Neural cell (in vitro differentiated cells): ENCODE measurements around the gene CITED2.
"Not testable (repeated sequence)": the region's sequence is repeated elsewhere in the genome, so short reads cannot be mapped to it uniquely, and the experiment has no call there.

Experiments used
- EP300 ChIP-seq: fragments of 450-650 bp; conservative IDR thresholded peaks from 2 replicates; pipeline ENCODE4 v1.6.1; 2014; ENCODE audit warnings: antibody characterized with exemption, mild to moderate bottlenecking, moderate library complexity; ENCODE audit not compliant: poor library complexity, severe bottlenecking
- EZH2 ChIP-seq: fragments of 200-600, 300-800 bp; shearing (Covaris generic), sonication (generic); IDR thresholded peaks from 2 replicates; pipeline ENCODE4 v1.6.1; 2014; ENCODE audit warnings: antibody characterized with exemption, low read length, borderline replicate concordance, mild to moderate bottlenecking; ENCODE audit not compliant: insufficient read depth, poor library complexity, severe bottlenecking
- RAD21 ChIP-seq: fragments of 450-650 bp; conservative IDR thresholded peaks from 2 replicates; pipeline ENCODE4 v1.6.1; 2014; ENCODE audit warnings: antibody characterized with exemption, mild to moderate bottlenecking, moderate library complexity
- TF ChIP-seq, protein P1 (sequence below): fragments of 450-650 bp; IDR thresholded peaks from 2 replicates; pipeline ENCODE4 v1.5.1; 2014; ENCODE audit warnings: antibody characterized with exemption, mild to moderate bottlenecking, moderate library complexity; ENCODE audit not compliant: poor library complexity, severe bottlenecking
- TF ChIP-seq, protein P2 (sequence below): IDR thresholded peaks from 2 replicates; pipeline ENCODE4 v1.6.1; 2012; ENCODE audit warnings: borderline replicate concordance

DNA sequence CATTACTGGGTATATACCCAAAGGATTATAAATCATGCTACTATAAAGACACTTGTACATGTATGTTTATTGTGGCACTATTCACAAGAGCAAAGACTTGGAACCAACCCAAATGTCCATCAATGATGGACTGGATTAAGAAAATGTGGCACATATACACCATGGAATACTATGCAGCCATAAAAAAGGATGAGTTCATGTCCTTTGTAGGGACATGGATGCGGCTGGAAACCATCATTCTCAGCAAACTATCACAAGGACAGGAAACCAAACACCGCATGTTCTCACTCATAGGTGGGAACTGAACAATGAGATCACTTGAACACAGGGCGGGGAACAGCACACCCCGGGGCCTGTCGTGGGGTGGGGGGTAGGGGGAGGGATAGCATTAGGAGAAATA, 10.7 kb downstream of the CITED2 start:
- TF ChIP-seq, protein P1, sequence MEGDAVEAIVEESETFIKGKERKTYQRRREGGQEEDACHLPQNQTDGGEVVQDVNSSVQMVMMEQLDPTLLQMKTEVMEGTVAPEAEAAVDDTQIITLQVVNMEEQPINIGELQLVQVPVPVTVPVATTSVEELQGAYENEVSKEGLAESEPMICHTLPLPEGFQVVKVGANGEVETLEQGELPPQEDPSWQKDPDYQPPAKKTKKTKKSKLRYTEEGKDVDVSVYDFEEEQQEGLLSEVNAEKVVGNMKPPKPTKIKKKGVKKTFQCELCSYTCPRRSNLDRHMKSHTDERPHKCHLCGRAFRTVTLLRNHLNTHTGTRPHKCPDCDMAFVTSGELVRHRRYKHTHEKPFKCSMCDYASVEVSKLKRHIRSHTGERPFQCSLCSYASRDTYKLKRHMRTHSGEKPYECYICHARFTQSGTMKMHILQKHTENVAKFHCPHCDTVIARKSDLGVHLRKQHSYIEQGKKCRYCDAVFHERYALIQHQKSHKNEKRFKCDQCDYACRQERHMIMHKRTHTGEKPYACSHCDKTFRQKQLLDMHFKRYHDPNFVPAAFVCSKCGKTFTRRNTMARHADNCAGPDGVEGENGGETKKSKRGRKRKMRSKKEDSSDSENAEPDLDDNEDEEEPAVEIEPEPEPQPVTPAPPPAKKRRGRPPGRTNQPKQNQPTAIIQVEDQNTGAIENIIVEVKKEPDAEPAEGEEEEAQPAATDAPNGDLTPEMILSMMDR = not testable (repeated sequence)
- TF ChIP-seq, protein P2, sequence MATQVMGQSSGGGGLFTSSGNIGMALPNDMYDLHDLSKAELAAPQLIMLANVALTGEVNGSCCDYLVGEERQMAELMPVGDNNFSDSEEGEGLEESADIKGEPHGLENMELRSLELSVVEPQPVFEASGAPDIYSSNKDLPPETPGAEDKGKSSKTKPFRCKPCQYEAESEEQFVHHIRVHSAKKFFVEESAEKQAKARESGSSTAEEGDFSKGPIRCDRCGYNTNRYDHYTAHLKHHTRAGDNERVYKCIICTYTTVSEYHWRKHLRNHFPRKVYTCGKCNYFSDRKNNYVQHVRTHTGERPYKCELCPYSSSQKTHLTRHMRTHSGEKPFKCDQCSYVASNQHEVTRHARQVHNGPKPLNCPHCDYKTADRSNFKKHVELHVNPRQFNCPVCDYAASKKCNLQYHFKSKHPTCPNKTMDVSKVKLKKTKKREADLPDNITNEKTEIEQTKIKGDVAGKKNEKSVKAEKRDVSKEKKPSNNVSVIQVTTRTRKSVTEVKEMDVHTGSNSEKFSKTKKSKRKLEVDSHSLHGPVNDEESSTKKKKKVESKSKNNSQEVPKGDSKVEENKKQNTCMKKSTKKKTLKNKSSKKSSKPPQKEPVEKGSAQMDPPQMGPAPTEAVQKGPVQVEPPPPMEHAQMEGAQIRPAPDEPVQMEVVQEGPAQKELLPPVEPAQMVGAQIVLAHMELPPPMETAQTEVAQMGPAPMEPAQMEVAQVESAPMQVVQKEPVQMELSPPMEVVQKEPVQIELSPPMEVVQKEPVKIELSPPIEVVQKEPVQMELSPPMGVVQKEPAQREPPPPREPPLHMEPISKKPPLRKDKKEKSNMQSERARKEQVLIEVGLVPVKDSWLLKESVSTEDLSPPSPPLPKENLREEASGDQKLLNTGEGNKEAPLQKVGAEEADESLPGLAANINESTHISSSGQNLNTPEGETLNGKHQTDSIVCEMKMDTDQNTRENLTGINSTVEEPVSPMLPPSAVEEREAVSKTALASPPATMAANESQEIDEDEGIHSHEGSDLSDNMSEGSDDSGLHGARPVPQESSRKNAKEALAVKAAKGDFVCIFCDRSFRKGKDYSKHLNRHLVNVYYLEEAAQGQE = not testable (repeated sequence)
- not testable (repeated sequence) for TF ChIP-seq EZH2, RAD21, EP300
